DND-41 (cell line): Measurements from ENCODE around the gene C1QC.

ENCODE experiments used
- CTCF ChIP-seq: IDR thresholded peaks from 2 replicates; pipeline ENCODE4 v1.5.1; 2012; ENCODE audit warnings: borderline replicate concordance, low read length, moderate library complexity, mild to moderate bottlenecking; ENCODE audit not compliant: poor library complexity, severe bottlenecking; ENCODE audit errors: extremely low read depth
- EZH2 ChIP-seq: IDR thresholded peaks from 3 replicates; pipeline ENCODE4 v1.6.1; 2012; ENCODE audit warnings: borderline replicate concordance, low read depth, mild to moderate bottlenecking, moderate library complexity, low read length, inconsistent platforms; ENCODE audit not compliant: severe bottlenecking

GRCh38 chr1:22601610-22602009 is 41.8 kb upstream of the C1QC start:
- no peak for TF ChIP-seq EZH2
- no peak for TF ChIP-seq CTCF
